Skeletal muscle tissue (tissue), 4 donors: ENCODE data around the gene MDM4. TPM values are rescaled to one million over a fixed set of nuclear protein-coding genes. Genes with fewer than 3 reads are reported as not detected.
"Not testable (repeated sequence)": the region's sequence is repeated elsewhere in the genome, so short reads cannot be mapped to it uniquely, and the experiment has no call there.

Experiments used
- H3K27ac ChIP-seq: one replicate; pipeline ENCODE4 v1.7.0; 2013; ENCODE audit warnings: mild to moderate bottlenecking, low read depth, low read length, inconsistent platforms
- H3K27me3 ChIP-seq, 3 donors: one replicate each; pipeline ENCODE4 v1.7.0; 2013; ENCODE audit warnings: low read length in 3 of 3; ENCODE audit not compliant: control insufficient read depth in 3 of 3, insufficient read depth in 3 of 3
- H3K36me3 ChIP-seq, 3 donors: one replicate each; pipeline ENCODE4 v1.7.0; 2013; ENCODE audit warnings: low read length in 3 of 3; ENCODE audit not compliant: control insufficient read depth in 3 of 3, insufficient read depth in 3 of 3
- H3K4me1 ChIP-seq, 3 donors: one replicate each; pipeline ENCODE4 v1.7.0; 2013; ENCODE audit warnings: low read length in 3 of 3, mild to moderate bottlenecking in 3 of 3; ENCODE audit not compliant: control insufficient read depth in 3 of 3, insufficient read depth in 3 of 3
- H3K4me3 ChIP-seq, 3 donors: one replicate each; pipeline ENCODE4 v1.7.0; 2013; ENCODE audit warnings: low read length in 3 of 3
- H3K9ac ChIP-seq, 3 donors: one replicate each; pipeline ENCODE4 v1.7.0; 2013; ENCODE audit warnings: low read length in 3 of 3, mild to moderate bottlenecking in 3 of 3, moderate library complexity in 2 of 3, low read depth in 1 of 3
- H3K9me3 ChIP-seq, 3 donors: one replicate each; pipeline ENCODE4 v1.7.0; 2013; ENCODE audit warnings: low read length in 3 of 3; ENCODE audit not compliant: control insufficient read depth in 3 of 3
- total RNA-seq: library from RNA; depleted of rRNA; stranded (reverse); fragments of >200 nt; gene quantifications from one replicate; pipeline ENCODE4 v1.2.3, GENCODE V29; 2014
- donor health status: Osteomylitis.

MDM4 gene
- total RNA-seq, 1 donor from 2014 or later, result 56.9 TPM

GRCh38 chr1:204509186-204509635 is 7.0 kb upstream of the MDM4 start:
- H3K4me1 ChIP-seq, result peaks cover 0 to 13% (median 5%) of the 10 kb centered on the region in 3 donors
- H3K9me3 ChIP-seq, result no peaks in the 10 kb centered on the region
- H3K27ac ChIP-seq, result no peak overlapping the region
- no peak overlapping the region for H3K9ac ChIP-seq
- H3K27me3 ChIP-seq, result no peaks in the 10 kb centered on the region
- H3K36me3 ChIP-seq, result no peaks in the 10 kb centered on the region
- no peak overlapping the region for H3K4me3 ChIP-seq

- H3K27me3 ChIP-seq, result no peaks in the 10 kb centered on the region
- no peak overlapping the region for H3K4me3 ChIP-seq
- H3K27ac ChIP-seq, result no peak overlapping the region
- no peaks in the 10 kb centered on the region for H3K9me3 ChIP-seq
- H3K4me1 ChIP-seq, result peaks cover 0 to 11% (median 9%) of the 10 kb centered on the region in 3 donors
- no peak overlapping the region for H3K9ac ChIP-seq
- no peaks in the 10 kb centered on the region for H3K36me3 ChIP-seq
These were observed 4.8 kb upstream of the MDM4 start for GRCh38 chr1:204511366-204511765.

- Histone ChIP-seq H3K36me3 (peaks cover under 1 to 5% (median 4%) of the 10 kb centered on the region in 3 donors), H3K9me3 (no peaks in the 10 kb centered on the region), H3K27ac (peak overlapping the region; percentile 0), H3K4me3 (no peak overlapping the region), H3K27me3 (no peaks in the 10 kb centered on the region), H3K4me1 (peaks cover 10 to 16% (median 11%) of the 10 kb centered on the region in 3 donors), H3K9ac (no peak overlapping the region)
These were observed 3.0 kb upstream of the MDM4 start for GRCh38 chr1:204513117-204513716.

GRCh38 chr1:204514828-204515227 is 1.4 kb upstream of the MDM4 start:
- Histone ChIP-seq H3K27me3 (no peaks in the 10 kb centered on the region), H3K4me3 (no peak overlapping the region), H3K4me1 (peaks cover 13 to 18% (median 17%) of the 10 kb centered on the region in 3 donors), H3K36me3 (peaks cover 5 to 9% (median 8%) of the 10 kb centered on the region in 3 donors), H3K9ac (no peak overlapping the region), H3K9me3 (no peaks in the 10 kb centered on the region), H3K27ac (no peak overlapping the region)

GRCh38 chr1:204517382-204517781 is 1.2 kb downstream of the MDM4 start:
- not testable (repeated sequence) for H3K27me3 ChIP-seq, H3K9me3 ChIP-seq, H3K27ac ChIP-seq, H3K36me3 ChIP-seq, H3K9ac ChIP-seq
- peaks cover 24 to 29% (median 26%) of the 10 kb centered on the region in 3 donors for H3K4me1 ChIP-seq
- H3K4me3 ChIP-seq, result peak overlapping the region; percentile 89 to 98 (median 91)

GRCh38 chr1:204520834-204521709 is 4.9 kb downstream of the MDM4 start:
- peaks cover 23 to 26% (median 24%) of the 10 kb centered on the region in 3 donors for H3K4me1 ChIP-seq
- H3K27ac ChIP-seq, result peak overlapping the region; percentile 33
- H3K4me3 ChIP-seq, result no peak overlapping the region
- no peaks in the 10 kb centered on the region for H3K9me3 ChIP-seq
- H3K36me3 ChIP-seq, result peaks cover 13 to 20% (median 15%) of the 10 kb centered on the region in 3 donors
- H3K9ac ChIP-seq, result peak overlapping the region in 1 of 3 donors; percentile 27
- no peaks in the 10 kb centered on the region for H3K27me3 ChIP-seq

- not testable (repeated sequence) for H3K9me3 ChIP-seq, H3K9ac ChIP-seq, H3K4me3 ChIP-seq, H3K27ac ChIP-seq, H3K27me3 ChIP-seq
- H3K4me1 ChIP-seq, result peaks cover 23 to 25% (median 23%) of the 10 kb centered on the region in 3 donors
- peaks cover 16 to 27% (median 20%) of the 10 kb centered on the region in 3 donors for H3K36me3 ChIP-seq
These were observed 5.8 kb downstream of the MDM4 start for GRCh38 chr1:204521941-204522521.

- Histone ChIP-seq H3K27ac (no peak overlapping the region), H3K9ac (no peak overlapping the region), H3K4me3 (no peak overlapping the region), H3K27me3 (no peaks in the 10 kb centered on the region), H3K4me1 (peaks cover 12 to 17% (median 15%) of the 10 kb centered on the region in 3 donors), H3K9me3 (no peaks in the 10 kb centered on the region), H3K36me3 (peaks cover 13 to 26% (median 21%) of the 10 kb centered on the region in 3 donors)
These were observed 7.5 kb downstream of the MDM4 start for GRCh38 chr1:204523605-204524215.

- Histone ChIP-seq H3K9ac (no peak overlapping the region), H3K9me3 (no peaks in the 10 kb centered on the region), H3K4me1 (peaks cover 8 to 21% (median 16%) of the 10 kb centered on the region in 3 donors), H3K36me3 (peaks cover 21 to 38% (median 33%) of the 10 kb centered on the region in 3 donors), H3K27me3 (no peaks in the 10 kb centered on the region), H3K4me3 (no peak overlapping the region), H3K27ac (no peak overlapping the region)
These were observed 8.8 kb downstream of the MDM4 start for GRCh38 chr1:204524986-204525385.
